GM12872 (cell line): ENCODE data around the gene ANAPC7.

Source experiments
- CTCF ChIP-seq: IDR thresholded peaks from 3 replicates; pipeline ENCODE4 v1.5.1; 2011; ENCODE audit warnings: low read depth, mild to moderate bottlenecking, low read length, moderate library complexity; ENCODE audit not compliant: insufficient read depth

The ANAPC7 gene

GRCh38 chr12:110347767-110348166 lies 55.7 kb downstream of the ANAPC7 start:
- TF ChIP-seq CTCF: no peak

- TF ChIP-seq CTCF: no peak
Observed at GRCh38 chr12:110345963-110346362, 57.5 kb downstream of the ANAPC7 start.

GRCh38 chr12:110345176-110345661 lies 58.3 kb downstream of the ANAPC7 start:
- TF ChIP-seq CTCF: no peak

- no peak for TF ChIP-seq CTCF
Observed at GRCh38 chr12:110344657-110345056, 58.9 kb downstream of the ANAPC7 start.

- TF ChIP-seq CTCF: no peak
Observed at GRCh38 chr12:110343736-110344555, 59.6 kb downstream of the ANAPC7 start.

- no peak for TF ChIP-seq CTCF
Observed at GRCh38 chr12:110343114-110343513, 60.4 kb downstream of the ANAPC7 start.

- TF ChIP-seq CTCF: no peak
Observed at GRCh38 chr12:110342157-110342556, 61.4 kb downstream of the ANAPC7 start.
